ENCODE results near the gene NR4A1.

DNA sequence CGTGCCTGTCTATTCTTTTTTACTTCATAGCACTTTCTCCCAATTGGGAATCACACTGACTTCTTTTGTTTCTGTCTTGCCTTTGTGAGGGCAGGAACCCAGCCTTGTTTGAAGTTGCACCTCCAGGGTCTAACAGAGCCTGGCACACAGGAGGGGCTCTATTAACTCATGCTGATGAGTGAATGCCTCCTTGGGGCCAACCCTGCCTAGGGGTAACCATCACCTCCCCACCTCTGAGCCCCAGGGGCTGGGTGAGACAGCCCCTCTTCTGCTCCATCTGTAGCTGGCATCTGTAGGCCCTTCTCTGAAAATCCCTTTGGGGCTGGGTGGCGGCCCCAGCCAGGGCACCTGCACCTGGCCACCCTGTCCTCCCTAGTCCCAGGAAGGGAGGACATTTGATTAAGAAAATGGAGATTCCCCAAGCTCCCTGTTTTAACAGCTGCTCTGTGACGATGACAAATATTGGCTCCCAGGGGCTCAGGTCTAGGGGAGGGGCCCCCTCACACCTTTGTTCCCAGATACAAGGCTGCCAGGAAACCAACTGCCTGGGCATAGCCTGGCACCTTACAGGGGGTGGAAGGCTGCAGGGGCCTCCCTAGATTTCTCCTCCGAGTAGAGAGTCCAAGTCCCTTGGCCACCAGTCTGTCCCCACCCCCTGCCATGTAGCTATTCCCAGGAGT is 32.7 kb upstream of the NR4A1 start:
- TF ChIP-seq, protein P1, sequence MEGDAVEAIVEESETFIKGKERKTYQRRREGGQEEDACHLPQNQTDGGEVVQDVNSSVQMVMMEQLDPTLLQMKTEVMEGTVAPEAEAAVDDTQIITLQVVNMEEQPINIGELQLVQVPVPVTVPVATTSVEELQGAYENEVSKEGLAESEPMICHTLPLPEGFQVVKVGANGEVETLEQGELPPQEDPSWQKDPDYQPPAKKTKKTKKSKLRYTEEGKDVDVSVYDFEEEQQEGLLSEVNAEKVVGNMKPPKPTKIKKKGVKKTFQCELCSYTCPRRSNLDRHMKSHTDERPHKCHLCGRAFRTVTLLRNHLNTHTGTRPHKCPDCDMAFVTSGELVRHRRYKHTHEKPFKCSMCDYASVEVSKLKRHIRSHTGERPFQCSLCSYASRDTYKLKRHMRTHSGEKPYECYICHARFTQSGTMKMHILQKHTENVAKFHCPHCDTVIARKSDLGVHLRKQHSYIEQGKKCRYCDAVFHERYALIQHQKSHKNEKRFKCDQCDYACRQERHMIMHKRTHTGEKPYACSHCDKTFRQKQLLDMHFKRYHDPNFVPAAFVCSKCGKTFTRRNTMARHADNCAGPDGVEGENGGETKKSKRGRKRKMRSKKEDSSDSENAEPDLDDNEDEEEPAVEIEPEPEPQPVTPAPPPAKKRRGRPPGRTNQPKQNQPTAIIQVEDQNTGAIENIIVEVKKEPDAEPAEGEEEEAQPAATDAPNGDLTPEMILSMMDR (IDR thresholded peaks at IDR 0.05; ENCODE audit: poor library complexity, severe bottlenecking) = no peak
- TF ChIP-seq EZH2 (IDR thresholded peaks at IDR 0.05; ENCODE audit: borderline replicate concordance, insufficient read depth, low read length, poor library complexity, severe bottlenecking) (no peak), MXI1 (conservative IDR thresholded peaks at IDR 0.05; ENCODE audit: poor library complexity, severe bottlenecking) (no peak)
- TF ChIP-seq, protein P2, sequence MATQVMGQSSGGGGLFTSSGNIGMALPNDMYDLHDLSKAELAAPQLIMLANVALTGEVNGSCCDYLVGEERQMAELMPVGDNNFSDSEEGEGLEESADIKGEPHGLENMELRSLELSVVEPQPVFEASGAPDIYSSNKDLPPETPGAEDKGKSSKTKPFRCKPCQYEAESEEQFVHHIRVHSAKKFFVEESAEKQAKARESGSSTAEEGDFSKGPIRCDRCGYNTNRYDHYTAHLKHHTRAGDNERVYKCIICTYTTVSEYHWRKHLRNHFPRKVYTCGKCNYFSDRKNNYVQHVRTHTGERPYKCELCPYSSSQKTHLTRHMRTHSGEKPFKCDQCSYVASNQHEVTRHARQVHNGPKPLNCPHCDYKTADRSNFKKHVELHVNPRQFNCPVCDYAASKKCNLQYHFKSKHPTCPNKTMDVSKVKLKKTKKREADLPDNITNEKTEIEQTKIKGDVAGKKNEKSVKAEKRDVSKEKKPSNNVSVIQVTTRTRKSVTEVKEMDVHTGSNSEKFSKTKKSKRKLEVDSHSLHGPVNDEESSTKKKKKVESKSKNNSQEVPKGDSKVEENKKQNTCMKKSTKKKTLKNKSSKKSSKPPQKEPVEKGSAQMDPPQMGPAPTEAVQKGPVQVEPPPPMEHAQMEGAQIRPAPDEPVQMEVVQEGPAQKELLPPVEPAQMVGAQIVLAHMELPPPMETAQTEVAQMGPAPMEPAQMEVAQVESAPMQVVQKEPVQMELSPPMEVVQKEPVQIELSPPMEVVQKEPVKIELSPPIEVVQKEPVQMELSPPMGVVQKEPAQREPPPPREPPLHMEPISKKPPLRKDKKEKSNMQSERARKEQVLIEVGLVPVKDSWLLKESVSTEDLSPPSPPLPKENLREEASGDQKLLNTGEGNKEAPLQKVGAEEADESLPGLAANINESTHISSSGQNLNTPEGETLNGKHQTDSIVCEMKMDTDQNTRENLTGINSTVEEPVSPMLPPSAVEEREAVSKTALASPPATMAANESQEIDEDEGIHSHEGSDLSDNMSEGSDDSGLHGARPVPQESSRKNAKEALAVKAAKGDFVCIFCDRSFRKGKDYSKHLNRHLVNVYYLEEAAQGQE (IDR thresholded peaks at IDR 0.05; ENCODE audit: borderline replicate concordance) = no peak

Data from neural cell (in vitro differentiated cells).